NCI-H2196 (cell line): Measurements from ENCODE around the gene CKMT2.

ENCODE experiments used
- DNase-seq: peaks from one replicate; lab custom pipeline; 2025; ENCODE audit not compliant: unreplicated experiment; lab: John Stamatoyannopoulos, UW

CKMT2 gene

GRCh38 chr5:81233080-81233634, at the start of gene CKMT2:
Gene CKMT2 (plus strand): TSS chr5:81233322. CDS start chr5:81251133, 17,811 bp downstream.
- DNase-seq = no peak

GRCh38 chr5:81183811-81184748, 49.0 kb upstream of the CKMT2 start:
- no peak for DNase-seq

- no peak for DNase-seq
Measured at GRCh38 chr5:81184749-81185110, 48.4 kb upstream of the CKMT2 start.

GRCh38 chr5:81187885-81188284, 45.2 kb upstream of the CKMT2 start:
- DNase-seq = no peak

- DNase-seq = no peak
Measured at GRCh38 chr5:81188962-81189361, 44.2 kb upstream of the CKMT2 start.

- DNase-seq = no peak
Measured at GRCh38 chr5:81189875-81190498, 43.1 kb upstream of the CKMT2 start.

GRCh38 chr5:81191726-81192372, 41.3 kb upstream of the CKMT2 start:
- DNase-seq = no peak

GRCh38 chr5:81192373-81192750, 40.8 kb upstream of the CKMT2 start:
- no peak for DNase-seq

- DNase-seq = peak; percentile 56
Measured at GRCh38 chr5:81194633-81195334, 38.3 kb upstream of the CKMT2 start.

GRCh38 chr5:81195335-81195929, 37.7 kb upstream of the CKMT2 start:
- no peak for DNase-seq

GRCh38 chr5:81202655-81203054, 30.5 kb upstream of the CKMT2 start:
- no peak for DNase-seq

GRCh38 chr5:81203729-81204128, 29.4 kb upstream of the CKMT2 start:
- DNase-seq = no peak

GRCh38 chr5:81204205-81204604, 28.9 kb upstream of the CKMT2 start:
- no peak for DNase-seq

GRCh38 chr5:81205058-81205457, 28.1 kb upstream of the CKMT2 start:
- no peak for DNase-seq

- no peak for DNase-seq
Measured at GRCh38 chr5:81207009-81207408, 26.1 kb upstream of the CKMT2 start.

- DNase-seq = no peak
Measured at GRCh38 chr5:81208904-81209303, 24.2 kb upstream of the CKMT2 start.

GRCh38 chr5:81209386-81209785, 23.7 kb upstream of the CKMT2 start:
- no peak for DNase-seq

- DNase-seq = no peak
Measured at GRCh38 chr5:81209869-81210493, 23.1 kb upstream of the CKMT2 start.

GRCh38 chr5:81212211-81212751, 20.8 kb upstream of the CKMT2 start:
- no peak for DNase-seq

- no peak for DNase-seq
Measured at GRCh38 chr5:81213070-81213469, 20.1 kb upstream of the CKMT2 start.
